T follicular helper cell (primary cell): ENCODE measurements around the gene PPP1R9A.

Experiments
- DNase-seq: peaks from one replicate; pipeline ENCODE4 v3.0.0-alpha.2; 2020; ENCODE audit warnings: low read depth
- total RNA-seq, 2 experiments: gene quantifications; one replicate each; lab custom pipeline; 2026; lab: John Stamatoyannopoulos, UW

The PPP1R9A gene
- total RNA-seq = 0.04 to 0.18 reads per million in 2 experiments

- no peak for DNase-seq
Observed at GRCh38 chr7:94907026-94907810, at the start of gene PPP1R9A. Gene PPP1R9A, plus strand, starts transcription at chr7:94907594. Its CDS starts 2,520 bp downstream, at chr7:94910114.

GRCh38 chr7:94871132-94871531 is 36.3 kb upstream of the PPP1R9A start:
- no peak for DNase-seq

GRCh38 chr7:94873239-94873638 is 34.2 kb upstream of the PPP1R9A start:
- no peak for DNase-seq

DNA sequence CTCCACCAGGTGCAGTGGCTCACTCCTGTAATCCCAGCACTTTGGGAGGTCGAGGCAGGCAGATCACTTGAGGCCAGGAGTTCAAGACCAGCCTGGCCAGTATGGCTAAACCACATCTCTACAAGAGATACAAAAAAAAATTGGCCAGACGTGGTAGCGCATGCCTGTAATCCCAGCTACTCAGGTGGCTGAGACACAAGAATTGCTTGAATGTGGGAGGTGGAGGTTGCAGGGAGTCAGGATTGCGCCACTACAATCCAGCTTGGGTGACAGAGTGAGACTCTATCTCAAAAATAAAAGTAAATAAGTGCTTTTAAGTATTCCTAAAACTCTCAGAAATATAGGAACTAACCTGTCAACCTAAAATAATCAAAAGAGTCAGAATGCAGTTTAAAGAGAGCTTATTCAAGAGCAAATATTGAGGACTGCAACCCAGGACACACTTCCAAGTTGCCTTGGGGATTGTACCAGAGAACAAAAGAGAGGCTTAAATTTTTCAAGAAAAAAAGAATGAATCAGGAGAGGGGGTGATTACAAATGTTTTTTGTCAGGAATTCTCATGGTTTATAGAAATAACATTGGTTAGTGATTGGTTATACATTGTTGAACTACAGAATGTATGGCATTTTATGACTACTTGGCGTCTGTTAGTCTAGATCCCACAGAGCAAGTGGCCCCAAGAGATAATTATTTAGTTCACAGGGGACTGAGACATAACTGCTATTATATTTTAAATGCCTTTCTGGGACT is 33.2 kb upstream of the PPP1R9A start:
- no peak for DNase-seq

- no peak for DNase-seq
Observed at GRCh38 chr7:94875201-94875600, 32.2 kb upstream of the PPP1R9A start.

GRCh38 chr7:94877731-94878670 is 29.4 kb upstream of the PPP1R9A start:
- DNase-seq = no peak

GRCh38 chr7:94882891-94883290 is 24.5 kb upstream of the PPP1R9A start:
- no peak for DNase-seq

DNA sequence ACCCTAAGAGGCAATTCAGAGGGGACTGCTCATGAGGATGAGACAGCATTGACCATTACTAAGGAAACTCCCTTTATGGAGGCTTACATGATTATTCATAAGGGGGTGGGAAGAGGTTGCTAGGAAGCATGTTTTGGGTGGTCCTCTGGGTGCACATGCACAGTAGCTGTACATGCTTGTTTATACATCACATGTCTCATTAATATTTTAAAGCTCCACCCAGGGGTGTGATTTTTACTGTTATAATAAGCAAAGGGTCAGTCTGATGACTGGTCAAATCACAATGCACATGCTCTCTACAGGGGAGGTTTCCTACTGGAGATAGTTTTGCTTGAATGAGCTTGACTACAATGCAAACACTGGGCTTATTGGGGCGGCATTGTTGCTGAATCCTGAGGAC is 23.8 kb upstream of the PPP1R9A start:
- no peak for DNase-seq

DNA sequence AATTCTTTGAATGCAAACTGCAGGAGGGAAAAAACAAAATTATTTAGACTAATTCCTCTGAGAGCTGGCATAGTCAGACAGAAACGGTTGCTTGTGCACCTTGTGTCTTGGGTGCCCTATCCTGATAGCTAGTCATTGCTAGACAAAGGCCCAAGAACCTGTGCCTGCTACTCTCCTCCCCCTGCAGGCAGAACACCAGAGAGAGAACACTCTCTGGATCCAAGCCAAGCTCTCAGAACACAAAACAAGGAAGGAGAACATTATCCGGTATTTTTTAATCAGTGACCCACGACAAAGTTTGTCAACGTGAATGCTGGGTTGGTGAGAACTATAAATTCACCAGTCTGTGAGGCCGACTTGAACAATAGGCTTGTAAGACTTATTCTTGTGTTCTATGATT is 18.8 kb upstream of the PPP1R9A start:
- no peak for DNase-seq

- DNase-seq = no peak
Observed at GRCh38 chr7:94888995-94889523, 18.3 kb upstream of the PPP1R9A start.

DNA sequence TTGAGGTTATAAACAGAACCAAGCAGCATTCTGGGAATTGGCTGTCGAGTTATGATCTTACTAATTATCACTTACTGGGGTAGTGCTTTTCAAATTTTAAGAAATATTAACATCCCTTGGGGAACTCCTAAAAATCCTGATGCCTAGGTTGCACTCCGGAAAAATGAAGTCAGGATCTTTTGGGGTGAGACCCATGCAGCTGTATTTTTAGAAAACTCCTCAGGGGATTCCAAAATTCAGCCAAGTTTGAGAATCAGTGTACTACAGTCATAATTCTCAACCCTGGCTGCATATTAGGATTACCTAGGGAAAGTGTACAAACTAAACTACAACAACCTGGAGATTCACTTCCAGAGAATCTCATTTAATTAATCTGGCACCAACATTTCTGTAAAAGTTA is 17.2 kb upstream of the PPP1R9A start:
- DNase-seq = no peak

- no peak for DNase-seq
Observed at GRCh38 chr7:94893661-94894060, 13.7 kb upstream of the PPP1R9A start.

- DNase-seq = no peak
Observed at GRCh38 chr7:94897541-94897940, 9.9 kb upstream of the PPP1R9A start.

- DNase-seq = no peak
Observed at GRCh38 chr7:94898340-94898739, 9.1 kb upstream of the PPP1R9A start.

GRCh38 chr7:94901981-94902380 is 5.4 kb upstream of the PPP1R9A start:
- no peak for DNase-seq

- no peak for DNase-seq
Observed at GRCh38 chr7:94903971-94904370, 3.4 kb upstream of the PPP1R9A start.

- no peak for DNase-seq
Observed at GRCh38 chr7:94904982-94905381, 2.4 kb upstream of the PPP1R9A start.

GRCh38 chr7:94906065-94906851 is 1.1 kb upstream of the PPP1R9A start:
- DNase-seq = no peak

DNA sequence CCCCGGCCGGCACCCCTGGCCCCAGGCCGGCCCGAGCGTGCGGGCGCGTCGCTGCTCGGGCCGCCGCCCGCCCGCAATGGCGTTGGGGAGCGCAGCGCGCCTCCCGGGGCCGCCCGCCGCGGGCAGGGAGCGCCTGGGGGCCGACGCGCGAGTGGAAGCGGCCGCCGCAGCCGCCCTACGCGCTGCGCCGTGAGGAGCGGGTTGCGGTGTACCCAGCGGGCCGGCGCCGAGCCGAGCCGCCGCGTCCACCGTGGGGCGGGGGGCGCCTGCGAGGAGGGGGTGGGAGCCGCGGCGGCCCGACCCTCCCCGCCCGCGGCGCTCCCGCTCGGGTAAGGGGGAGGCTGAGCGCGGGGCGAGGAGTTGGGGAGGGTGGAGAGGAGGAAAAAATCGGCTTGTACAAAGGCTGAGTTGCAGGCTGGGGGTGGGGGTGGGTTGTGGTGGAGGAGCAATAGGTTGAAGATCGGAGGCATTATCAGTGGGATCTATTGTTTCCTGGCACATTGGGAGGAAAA is 473 bp downstream of the PPP1R9A start:
- no peak for DNase-seq

DNA sequence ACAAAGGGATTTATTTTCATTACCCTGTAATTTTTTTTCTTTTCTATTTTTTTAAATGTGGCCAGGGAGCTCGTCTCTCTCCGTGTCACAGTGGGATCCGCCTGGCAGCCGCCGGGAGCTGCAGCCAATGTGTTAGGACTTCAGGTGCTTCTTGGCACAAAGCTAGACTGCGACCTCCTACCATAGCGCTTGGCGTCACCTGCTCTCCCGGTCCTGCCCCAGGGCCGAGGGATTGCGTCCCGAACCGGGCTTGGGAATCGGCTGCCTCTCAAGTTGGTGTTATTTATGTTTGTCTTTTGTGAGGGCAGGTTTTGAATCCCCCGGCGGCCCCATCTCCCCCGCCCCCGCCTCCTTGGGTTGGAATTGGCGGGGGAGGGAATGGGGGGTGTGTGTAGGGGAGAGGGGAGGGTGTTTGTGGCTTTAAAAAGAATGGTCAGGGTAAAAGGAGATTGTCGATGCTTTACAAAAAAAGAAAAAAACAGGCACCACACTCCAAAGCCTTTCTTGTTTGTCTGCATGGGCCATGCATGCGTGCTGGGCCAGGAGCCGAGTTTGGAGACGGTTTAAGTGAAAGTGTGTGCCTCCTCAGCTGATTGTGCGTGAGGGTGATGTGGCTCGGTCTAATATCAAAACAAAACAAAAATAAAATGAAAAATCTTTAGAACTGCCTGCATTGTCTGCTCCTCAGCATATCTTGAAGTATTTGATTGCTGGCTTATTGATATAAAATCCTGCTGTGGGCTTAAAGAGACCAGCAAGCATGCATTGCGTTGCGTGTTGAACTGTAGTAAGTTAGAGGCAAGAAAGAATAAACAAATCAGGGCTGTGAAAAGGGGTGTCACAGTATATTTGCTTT is 1.2 kb downstream of the PPP1R9A start:
- no peak for DNase-seq
